A549 treated with GW870086 at 1 μM for 4 hours (cell line): ENCODE data around the gene PDIA6. TPM values are rescaled to one million over a fixed set of nuclear protein-coding genes. Genes with fewer than 3 reads are reported as not detected.

ENCODE experiments used
- total RNA-seq: library from RNA; stranded (reverse); fragments of 200-300 nt; extraction: Qiagen RNA extraction; gene quantifications from 5 replicates; pipeline ENCODE4 v1.2.3, GENCODE V29; 2022; ENCODE audit warnings: low read depth

The PDIA6 gene, protein sequence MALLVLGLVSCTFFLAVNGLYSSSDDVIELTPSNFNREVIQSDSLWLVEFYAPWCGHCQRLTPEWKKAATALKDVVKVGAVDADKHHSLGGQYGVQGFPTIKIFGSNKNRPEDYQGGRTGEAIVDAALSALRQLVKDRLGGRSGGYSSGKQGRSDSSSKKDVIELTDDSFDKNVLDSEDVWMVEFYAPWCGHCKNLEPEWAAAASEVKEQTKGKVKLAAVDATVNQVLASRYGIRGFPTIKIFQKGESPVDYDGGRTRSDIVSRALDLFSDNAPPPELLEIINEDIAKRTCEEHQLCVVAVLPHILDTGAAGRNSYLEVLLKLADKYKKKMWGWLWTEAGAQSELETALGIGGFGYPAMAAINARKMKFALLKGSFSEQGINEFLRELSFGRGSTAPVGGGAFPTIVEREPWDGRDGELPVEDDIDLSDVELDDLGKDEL
- 302 to 377 TPM (median 359 TPM) in 5 replicates for total RNA-seq

GRCh38 chr2:10812362-10813162 is at the start of gene PDIA6:
Gene PDIA6, minus strand, starts transcription at chr2:10812785. Its CDS starts 89 bp downstream, at chr2:10812696.

Other genes starting within 250 kb of the PDIA6 start
- 41.2 to 46.4 TPM (median 44.7 TPM) in 5 replicates for gene NOL10, start 122.8 kb downstream of the PDIA6 start, total RNA-seq
- gene ATP6V1C2, start 91.2 kb downstream of the PDIA6 start, total RNA-seq: 0.13 to 0.31 TPM (median 0.28 TPM) in 5 replicates
- 24.7 to 51.1 TPM (median 41.5 TPM) in 5 replicates for gene KCNF1, start 99.1 kb upstream of the PDIA6 start, total RNA-seq